Amygdala (tissue), 56 donors: Measurements from ENCODE around the gene CDH19.
"Not testable (repeated sequence)": the region's sequence is repeated elsewhere in the genome, so short reads cannot be mapped to it uniquely, and the experiment has no call there.

Experiments used
- DNase-seq, 56 donors: peaks; one replicate each; lab custom pipeline; 2025; lab: John Stamatoyannopoulos, UW

The CDH19 gene

DNA sequence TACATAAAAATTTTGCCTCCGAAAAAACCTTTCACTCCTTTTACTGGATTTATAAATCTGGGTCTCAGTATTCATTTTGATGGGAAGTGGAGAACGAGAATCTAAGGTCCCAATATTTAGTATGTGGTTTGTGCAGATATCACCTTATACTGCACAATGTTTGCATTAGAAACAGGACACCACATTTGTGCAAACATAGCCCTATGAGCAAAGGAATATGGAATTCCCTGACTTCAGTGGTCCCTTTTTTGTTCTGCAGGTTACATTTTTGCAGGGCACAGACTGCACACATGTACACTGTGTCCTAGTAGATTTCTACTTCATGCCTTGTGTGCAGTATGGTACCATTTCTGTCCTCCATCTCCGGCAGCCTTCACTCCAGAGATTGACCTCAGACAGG, 130.0 kb downstream of the CDH19 start:
- DNase-seq = no peak

DNA sequence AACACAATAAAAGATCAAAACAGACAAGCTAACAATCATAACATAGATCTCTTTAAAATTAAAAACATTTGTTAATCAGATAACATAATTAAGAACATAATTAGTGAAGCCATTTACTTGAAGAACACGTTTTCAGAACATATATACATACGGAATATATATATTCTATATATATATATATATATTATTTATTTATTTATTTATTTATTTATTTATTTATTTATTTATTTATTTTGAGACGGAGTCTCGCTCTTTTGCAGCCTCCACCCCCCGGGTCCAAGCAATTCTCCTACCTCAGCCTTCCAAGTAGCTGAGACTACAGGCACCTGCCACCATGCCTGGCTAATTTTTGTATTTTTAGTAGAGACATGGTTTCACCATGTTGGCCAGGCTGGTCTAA, 137.7 kb downstream of the CDH19 start:
- DNase-seq = not testable (repeated sequence)

DNA sequence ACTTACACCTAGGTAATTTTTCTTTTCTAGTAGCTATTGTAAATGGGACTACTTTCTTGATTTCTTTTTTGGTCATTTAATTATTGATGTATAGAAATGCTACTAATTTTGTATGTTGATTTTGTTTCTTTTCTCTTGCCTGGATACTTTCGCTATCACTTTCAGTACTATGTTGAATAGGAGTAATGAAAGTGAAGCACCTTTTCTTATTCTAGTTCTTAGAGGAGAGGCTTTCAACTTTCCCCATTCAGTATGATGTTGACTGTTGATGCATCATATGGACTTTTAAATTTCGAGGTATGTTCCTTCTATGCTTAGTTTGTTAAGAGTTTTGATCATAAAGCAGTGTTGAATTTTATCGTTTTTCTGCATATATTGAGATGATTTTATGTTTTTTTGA, 142.5 kb downstream of the CDH19 start:
- DNase-seq = no peak

DNA sequence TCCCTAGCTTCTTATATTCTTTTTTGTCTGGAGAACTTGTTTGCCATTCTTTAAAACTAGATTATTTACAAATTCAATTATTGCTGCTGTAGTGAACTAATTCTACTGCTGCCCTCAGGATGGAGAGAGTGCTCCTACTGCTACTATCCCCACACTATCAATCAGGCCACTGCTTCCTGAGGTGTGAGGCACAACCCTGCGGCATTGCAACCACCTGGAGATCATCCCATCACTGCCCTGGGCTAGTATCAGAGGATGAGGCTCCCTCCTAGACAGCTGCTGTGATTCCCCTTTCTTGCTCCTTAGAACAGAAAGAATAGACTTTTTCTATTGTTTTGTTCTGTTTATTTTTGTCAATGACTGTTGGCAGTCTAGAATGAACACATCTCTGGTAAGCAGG, 146.6 kb downstream of the CDH19 start:
- no peak for DNase-seq
